Endothelial cell of umbilical vein (primary cell): ENCODE data around the gene ZNF644. TPM values are rescaled to one million over a fixed set of nuclear protein-coding genes. Genes with fewer than 3 reads are reported as not detected.

Experiments used
- BruUV-seq: library from RNA; stranded (reverse); fragments of 400-500 nt; replicated peaks from 2 replicates; lab custom pipeline; 2021; lab: Mats Ljungman, UMichigan
- CTCF ChIA-PET: fragments of 300-600, 350-600 bp; sonication (Branson Sonifier 250); formaldehyde crosslinking; loops from one replicate; lab custom pipeline; 2021; ENCODE audit warnings: antibody characterized with exemption, inconsistent platforms; lab: Charles Lee
- POLR2A ChIA-PET: fragments of 300-600, 350-600 bp; sonication (Branson Sonifier 250); formaldehyde crosslinking; loops from one replicate; lab custom pipeline; 2021; ENCODE audit warnings: antibody characterized with exemption, inconsistent platforms; lab: Charles Lee
- DNase-seq: peaks from one replicate; pipeline ENCODE4 v3.0.0-alpha.2; 2011; ENCODE audit warnings: low read depth, low spot score
- FAIRE-seq: peaks from 2 replicates; lab custom pipeline; 2011; peaks lifted over from hg19 to GRCh38; lab: Jason Lieb, UNC
- H2AFZ ChIP-seq: 2 replicates; pipeline ENCODE4 v1.6.0; 2012; ENCODE audit warnings: low read depth, low read length, control low read depth, inconsistent platforms
- H3K27ac ChIP-seq: 2 replicates; pipeline ENCODE4 v1.5.1; 2011; ENCODE audit warnings: low read depth, mild to moderate bottlenecking, control low read depth, low read length, moderate library complexity; ENCODE audit not compliant: insufficient read depth
- H3K27me3 ChIP-seq, 2 experiments: 2 replicates each; pipeline versions ENCODE4 v1.6.0 to v1.6.1; 2011; ENCODE audit warnings: low read length in 2 of 2, mixed read lengths in 1 of 2; ENCODE audit not compliant: control insufficient read depth in 2 of 2, insufficient read depth in 2 of 2
- H3K36me3 ChIP-seq, 2 experiments: 2 replicates in 1 of 2; 3 replicates in 1 of 2; pipeline ENCODE4 v1.5.1; 2011; ENCODE audit warnings: low read length in 2 of 2, mild to moderate bottlenecking in 1 of 2, moderate library complexity in 1 of 2; ENCODE audit not compliant: control insufficient read depth in 2 of 2, insufficient read depth in 2 of 2; ENCODE audit errors: extremely low read depth in 1 of 2
- H3K4me1 ChIP-seq: 3 replicates; pipeline ENCODE4 v1.5.1; 2011; ENCODE audit warnings: mild to moderate bottlenecking, low read length; ENCODE audit not compliant: control insufficient read depth, insufficient read depth; ENCODE audit errors: extremely low read depth
- H3K4me2 ChIP-seq: 2 replicates; pipeline ENCODE4 v1.6.1; 2011; ENCODE audit warnings: low read length, control low read depth, mixed read lengths; ENCODE audit not compliant: insufficient read depth
- H3K4me3 ChIP-seq, 3 experiments: fragments of 200-600 bp in 1 of 3; sonication (generic), shearing (Covaris generic) in 1 of 3; replicated peaks in 1 of 3; 2 replicates each; pipeline ENCODE4 v1.5.1; 2011 to 2016; ENCODE audit warnings: control low read depth in 3 of 3, low read length in 3 of 3, mild to moderate bottlenecking in 2 of 3, inconsistent platforms in 1 of 3, low read depth in 1 of 3, moderate library complexity in 1 of 3; ENCODE audit not compliant: insufficient read depth in 1 of 3
- H3K79me2 ChIP-seq: 2 replicates; pipeline ENCODE4 v1.6.0; 2012; ENCODE audit warnings: low read length, inconsistent platforms; ENCODE audit not compliant: control insufficient read depth, insufficient read depth
- H3K9ac ChIP-seq: replicated peaks from 2 replicates; pipeline ENCODE3; 2011; ENCODE audit warnings: low read length, control low read depth; ENCODE audit not compliant: insufficient read depth; ENCODE audit errors: extremely low read depth
- H3K9me1 ChIP-seq: replicated peaks from 3 replicates; pipeline ENCODE4 v1.6.0; 2011; ENCODE audit warnings: mild to moderate bottlenecking, low read length; ENCODE audit not compliant: control insufficient read depth, insufficient read depth; ENCODE audit errors: extremely low read depth
- H3K9me3 ChIP-seq: replicated peaks from 2 replicates; pipeline ENCODE4 v1.5.1; 2012; ENCODE audit warnings: low read length, inconsistent platforms; ENCODE audit not compliant: control insufficient read depth, insufficient read depth
- H4K20me1 ChIP-seq: replicated peaks from 2 replicates; pipeline ENCODE3; 2011; ENCODE audit warnings: mild to moderate bottlenecking, low read length; ENCODE audit not compliant: control insufficient read depth, insufficient read depth; ENCODE audit errors: extremely low read depth
- CTCF ChIP-seq, 2 donors: IDR thresholded peaks; 1 replicate in 1 of 2; 2 replicates in 1 of 2; pipeline ENCODE4 v1.5.1; 2011; ENCODE audit warnings: low read length in 2 of 2, mild to moderate bottlenecking in 2 of 2, moderate library complexity in 2 of 2, control low read depth in 1 of 2, inconsistent platforms in 1 of 2, low read depth in 1 of 2; ENCODE audit not compliant: insufficient read depth in 1 of 2; ENCODE audit errors: extremely low read depth in 1 of 2
- EZH2 ChIP-seq: IDR thresholded peaks from 2 replicates; pipeline ENCODE4 v1.6.1; 2012; ENCODE audit warnings: borderline replicate concordance, low read depth, mild to moderate bottlenecking, moderate library complexity, low read length, inconsistent platforms; ENCODE audit not compliant: severe bottlenecking
- FOS ChIP-seq: IDR thresholded peaks from 2 replicates; pipeline ENCODE4 v1.6.1; 2011; ENCODE audit warnings: mild to moderate bottlenecking, low read length, moderate library complexity, borderline replicate concordance; ENCODE audit not compliant: insufficient read depth
- GATA2 ChIP-seq: IDR thresholded peaks from 2 replicates; pipeline ENCODE4 v1.7.0; 2011; ENCODE audit warnings: low read depth, mild to moderate bottlenecking, moderate library complexity, mixed read lengths, low read length; ENCODE audit not compliant: insufficient read length, insufficient read depth
- JUN ChIP-seq: IDR thresholded peaks from 2 replicates; pipeline ENCODE4 v1.6.1; 2011; ENCODE audit warnings: borderline replicate concordance, low read depth; ENCODE audit not compliant: insufficient read length, insufficient read depth
- MYC ChIP-seq: IDR thresholded peaks from one replicate; pipeline ENCODE4 v1.6.1; 2011; ENCODE audit warnings: mild to moderate bottlenecking, low read depth, low read length
- POLR2A ChIP-seq: IDR thresholded peaks from 2 replicates; pipeline ENCODE4 v1.6.1; 2012; ENCODE audit warnings: low read depth, mild to moderate bottlenecking, control low read depth, low read length
- POLR2AphosphoS5 ChIP-seq: IDR thresholded peaks from 2 replicates; pipeline ENCODE4 v1.6.1; 2012; ENCODE audit warnings: low read depth, mild to moderate bottlenecking, control low read depth, low read length, moderate library complexity; ENCODE audit not compliant: insufficient read depth
- dilution Hi-C: fragments of 300-500 bp; cut with MboI; formaldehyde crosslinking; loops from one replicate; pipeline ENCODE4 v1.15.0; 2019; ENCODE audit warnings: low sequenced_read_pairs; ENCODE audit not compliant: extremely low pct_ligation_motif_present
- intact Hi-C: fragments of 100-400 bp; cut with micrococcal nuclease; formaldehyde crosslinking; loops from one replicate; pipeline ENCODE4 v1.10.0; 2022
- polyA plus RNA-seq, 4 experiments: library from polyadenylated mRNA; depleted of rRNA in 3 of 4; stranded (reverse) in 3 of 4; unstranded in 1 of 4; fragments of >200 nt; gene quantifications; 2 replicates each; pipeline versions ENCODE4 v1.2.1 to v1.2.3, GENCODE V29; 2011 to 2012; ENCODE audit warnings: missing spikeins in 1 of 4
- total RNA-seq: library from RNA; stranded (reverse); gene quantifications from 2 replicates; pipeline ENCODE4 v1.2.3, GENCODE V29; 2021
- TF ChIP-seq, protein P1 (sequence below): IDR thresholded peaks from 2 replicates; pipeline ENCODE4 v1.6.1; 2011; ENCODE audit not compliant: insufficient read depth, insufficient read length

The ZNF644 gene
- total and polyA plus RNA-seq, 2 donors (not counting 3 experiments of a cell fraction or from before 2014, with no cell fraction given): 7.2 to 47.0 TPM

DNA sequence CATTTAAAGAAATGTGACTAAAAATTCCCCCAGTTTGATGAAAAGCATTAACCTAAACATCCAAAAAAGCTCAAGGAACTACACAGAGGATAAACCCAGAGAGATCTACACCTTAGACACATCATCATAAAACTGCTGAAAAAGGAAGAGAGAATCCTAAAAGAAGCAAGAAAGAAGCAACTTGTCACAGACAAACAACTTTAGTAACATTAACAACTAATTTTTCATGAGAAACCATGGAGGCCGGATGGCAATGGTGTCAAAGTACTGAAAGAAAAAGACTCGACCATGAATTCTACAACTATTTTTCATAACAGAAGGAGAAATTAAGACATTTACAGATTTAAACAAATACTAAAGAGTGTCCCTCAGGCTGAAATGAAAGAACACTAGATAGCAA is 17.7 kb downstream of the ZNF644 start:
- Histone ChIP-seq H3K9me1 (no peaks in the 10 kb centered on the region), H3K9me3 (no peaks in the 10 kb centered on the region), H3K27me3 (no peaks in the 10 kb centered on the region), H3K4me3 (no peak overlapping the region), H3K27ac (no peak overlapping the region), H3K79me2 (peaks cover 67% of the 10 kb centered on the region), H3K4me2 (no peak overlapping the region), H2AFZ (no peak overlapping the region), H3K4me1 (no peaks in the 10 kb centered on the region), H4K20me1 (peaks cover 5% of the 10 kb centered on the region), H3K9ac (no peak overlapping the region), H3K36me3 (no peaks in the 10 kb centered on the region)
- ChIA-PET POLR2A (no interaction called here), CTCF (no interaction called here)
- no peak for FAIRE-seq
- no peak for DNase-seq
- intact Hi-C loops (no loop called here), dilution Hi-C loops (no loop called here)
- TF ChIP-seq GATA2 (no peak), FOS (no peak), EZH2 (no peak), POLR2AphosphoS5 (no peak), POLR2A (no peak), MYC (no peak), JUN (no peak), CTCF (IDR thresholded peaks at IDR 0.05; ENCODE audit: extremely low read depth in 1 of 2, insufficient read depth in 1 of 2, low read depth in 1 of 2, low read length in 2 of 2) (no peak)
- TF ChIP-seq, protein P1, sequence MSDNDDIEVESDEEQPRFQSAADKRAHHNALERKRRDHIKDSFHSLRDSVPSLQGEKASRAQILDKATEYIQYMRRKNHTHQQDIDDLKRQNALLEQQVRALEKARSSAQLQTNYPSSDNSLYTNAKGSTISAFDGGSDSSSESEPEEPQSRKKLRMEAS: no peak
- BruUV-seq: no TSS peak
